ENCODE data around the gene NOXO1.
"Not testable (repeated sequence)": the region's sequence is repeated elsewhere in the genome, so short reads cannot be mapped to it uniquely, and the experiment has no call there.

NOXO1 gene

GRCh38 chr16:1978476-1979120 lies 2.7 kb downstream of the NOXO1 start:
- DNase-seq, result no peak

- DNase-seq, result no peak
These were observed 3.4 kb downstream of the NOXO1 start for GRCh38 chr16:1977875-1978268.

- DNase-seq, result no peak
These were observed 4.1 kb downstream of the NOXO1 start for GRCh38 chr16:1976951-1977874.

- no peak for DNase-seq
These were observed 5.1 kb downstream of the NOXO1 start for GRCh38 chr16:1976216-1976520.

GRCh38 chr16:1975432-1976215 lies 5.6 kb downstream of the NOXO1 start:
- no peak for DNase-seq

- DNase-seq, result no peak
These were observed 6.9 kb downstream of the NOXO1 start for GRCh38 chr16:1974157-1975070.

- DNase-seq, result no peak
These were observed 7.7 kb downstream of the NOXO1 start for GRCh38 chr16:1973461-1974156.

- DNase-seq, result no peak
These were observed 8.8 kb downstream of the NOXO1 start for GRCh38 chr16:1972490-1972877.

- DNase-seq, result peak; percentile 97
These were observed 9.3 kb downstream of the NOXO1 start, which contains the start of gene TBL3 for GRCh38 chr16:1971796-1972489. Gene TBL3 (plus strand): TSS chr16:1972053. CDS start chr16:1972165, 112 bp downstream.

GRCh38 chr16:1968146-1968953 lies 12.9 kb downstream of the NOXO1 start:
- DNase-seq, result no peak

GRCh38 chr16:1966460-1966859 lies 14.8 kb downstream of the NOXO1 start, which contains the start of gene RNF151:
Gene RNF151 (plus strand): TSS chr16:1966856. CDS start chr16:1966882, 26 bp downstream.
- no peak for DNase-seq

- no peak for DNase-seq
These were observed 15.8 kb downstream of the NOXO1 start for GRCh38 chr16:1965396-1966001.

GRCh38 chr16:1964506-1965395 lies 16.5 kb downstream of the NOXO1 start, which contains the start of gene RPS2:
Gene RPS2 (minus strand): TSS chr16:1964826. CDS start chr16:1964625, 201 bp downstream.
- peak; percentile 99 for DNase-seq

GRCh38 chr16:1963806-1964505 lies 17.3 kb downstream of the NOXO1 start:
- peak; percentile 65 for DNase-seq

GRCh38 chr16:1962161-1963153 lies 18.8 kb downstream of the NOXO1 start:
- not testable (repeated sequence) for DNase-seq

- no peak for DNase-seq
These were observed 19.6 kb downstream of the NOXO1 start for GRCh38 chr16:1961651-1962067.
